NK-92 treated with Interleukin-12 subunit alpha and Interleukin-12 subunit beta, amount 100 ng/mL, for 24 hours (cell line): ENCODE data around the gene ANGEL1.

Source experiments
- DNase-seq: peaks from one replicate; lab custom pipeline; 2025; lab: John Stamatoyannopoulos, UW

ANGEL1 gene

GRCh38 chr14:76814726-76815645 lies 2.3 kb upstream of the ANGEL1 start:
- no peak for DNase-seq

GRCh38 chr14:76812093-76812421 lies 625 bp downstream of the ANGEL1 start:
- DNase-seq, result no peak

- no peak for DNase-seq
Measured at GRCh38 chr14:76811561-76811960, 1.1 kb downstream of the ANGEL1 start.

- DNase-seq, result no peak
Measured at GRCh38 chr14:76810953-76811400, 1.7 kb downstream of the ANGEL1 start.

- DNase-seq, result no peak
Measured at GRCh38 chr14:76810525-76810924, 2.2 kb downstream of the ANGEL1 start.

- no peak for DNase-seq
Measured at GRCh38 chr14:76808990-76809389, 3.7 kb downstream of the ANGEL1 start.

GRCh38 chr14:76808011-76808410 lies 4.7 kb downstream of the ANGEL1 start:
- DNase-seq, result no peak

- no peak for DNase-seq
Measured at GRCh38 chr14:76806446-76806845, 6.2 kb downstream of the ANGEL1 start.

GRCh38 chr14:76793956-76794355 lies 18.7 kb downstream of the ANGEL1 start:
- DNase-seq, result no peak

GRCh38 chr14:76793324-76793723 lies 19.4 kb downstream of the ANGEL1 start:
- DNase-seq, result no peak

GRCh38 chr14:76792422-76792821 lies 20.3 kb downstream of the ANGEL1 start:
- no peak for DNase-seq

GRCh38 chr14:76786601-76787000 lies 26.1 kb downstream of the ANGEL1 start:
- DNase-seq, result no peak

GRCh38 chr14:76784881-76785280 lies 27.8 kb downstream of the ANGEL1 start:
- peak; percentile 17 for DNase-seq

- DNase-seq, result no peak
Measured at GRCh38 chr14:76784266-76784874, 28.3 kb downstream of the ANGEL1 start.

- DNase-seq, result no peak
Measured at GRCh38 chr14:76782885-76783566, 29.7 kb downstream of the ANGEL1 start.

GRCh38 chr14:76782115-76782884 lies 30.4 kb downstream of the ANGEL1 start:
- no peak for DNase-seq

- no peak for DNase-seq
Measured at GRCh38 chr14:76781648-76782051, 31.0 kb downstream of the ANGEL1 start.

- DNase-seq, result no peak
Measured at GRCh38 chr14:76780875-76781647, 31.6 kb downstream of the ANGEL1 start.

GRCh38 chr14:76780360-76780759 lies 32.3 kb downstream of the ANGEL1 start:
- no peak for DNase-seq

GRCh38 chr14:76780058-76780345 lies 32.7 kb downstream of the ANGEL1 start:
- no peak for DNase-seq

GRCh38 chr14:76779221-76780057 lies 33.2 kb downstream of the ANGEL1 start:
- DNase-seq, result no peak
